ENCODE results near the gene CBS. TPM values are rescaled to one million over a fixed set of nuclear protein-coding genes. Genes with fewer than 3 reads are reported as not detected.
"Not testable (repeated sequence)": the region's sequence is repeated elsewhere in the genome, so short reads cannot be mapped to it uniquely, and the experiment has no call there.

CBS gene
- total RNA-seq, 1 donor from 2014 or later: 8.5 TPM

DNA sequence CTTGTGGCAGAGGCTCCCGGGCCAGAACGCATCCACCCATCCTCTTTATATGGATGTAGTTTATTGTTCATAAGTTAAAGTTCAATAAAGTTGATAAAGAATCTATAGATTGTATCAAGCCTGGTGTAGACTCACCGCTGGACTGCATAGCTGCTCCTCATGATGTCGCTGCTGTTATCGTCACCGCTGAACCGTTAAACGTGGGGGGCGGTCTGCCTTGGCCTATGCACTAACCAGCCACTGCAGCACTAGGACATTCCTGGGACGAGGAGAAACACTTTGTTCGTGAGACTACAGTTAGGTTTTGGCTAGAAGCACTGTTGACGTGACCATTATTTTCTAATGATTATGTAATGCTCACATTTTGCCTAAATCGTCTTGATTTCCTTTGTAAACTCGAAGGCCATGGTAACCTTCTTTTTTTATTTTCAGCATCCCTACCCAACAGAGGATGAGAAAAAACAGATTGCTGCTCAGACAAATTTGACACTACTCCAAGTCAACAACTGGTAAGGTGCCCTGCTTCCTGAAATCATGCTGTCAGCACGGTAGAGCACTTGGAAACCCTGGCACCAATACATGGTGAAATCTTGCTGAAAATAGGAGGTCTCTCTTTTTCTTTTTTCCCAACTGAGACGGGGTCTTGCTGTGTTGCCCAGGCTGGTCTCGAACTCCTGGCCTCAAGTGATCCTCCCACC is 51.0 kb downstream of the CBS start:
- DNase-seq (ENCODE audit: low spot score): no peak

DNA sequence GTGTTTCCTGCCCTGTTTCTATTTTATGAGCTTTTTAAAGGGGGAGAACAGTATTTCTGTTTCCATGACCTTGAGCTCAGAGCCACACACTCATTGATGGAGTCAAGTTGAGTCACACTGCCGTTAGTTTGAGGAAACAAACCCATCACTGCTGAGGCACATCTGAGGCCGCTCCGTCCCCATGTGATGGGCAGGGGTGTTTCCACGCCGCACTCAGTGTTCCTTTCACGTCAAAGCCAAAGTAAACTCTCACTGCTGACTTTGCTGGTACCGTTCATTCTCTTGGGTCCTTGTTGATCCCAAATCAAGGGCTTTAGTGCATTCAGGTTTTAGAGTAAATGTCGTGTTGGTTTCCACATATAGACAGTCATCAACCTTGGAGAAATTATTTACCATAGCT is 52.5 kb downstream of the CBS start:
- DNase-seq (ENCODE audit: low spot score): no peak

DNA sequence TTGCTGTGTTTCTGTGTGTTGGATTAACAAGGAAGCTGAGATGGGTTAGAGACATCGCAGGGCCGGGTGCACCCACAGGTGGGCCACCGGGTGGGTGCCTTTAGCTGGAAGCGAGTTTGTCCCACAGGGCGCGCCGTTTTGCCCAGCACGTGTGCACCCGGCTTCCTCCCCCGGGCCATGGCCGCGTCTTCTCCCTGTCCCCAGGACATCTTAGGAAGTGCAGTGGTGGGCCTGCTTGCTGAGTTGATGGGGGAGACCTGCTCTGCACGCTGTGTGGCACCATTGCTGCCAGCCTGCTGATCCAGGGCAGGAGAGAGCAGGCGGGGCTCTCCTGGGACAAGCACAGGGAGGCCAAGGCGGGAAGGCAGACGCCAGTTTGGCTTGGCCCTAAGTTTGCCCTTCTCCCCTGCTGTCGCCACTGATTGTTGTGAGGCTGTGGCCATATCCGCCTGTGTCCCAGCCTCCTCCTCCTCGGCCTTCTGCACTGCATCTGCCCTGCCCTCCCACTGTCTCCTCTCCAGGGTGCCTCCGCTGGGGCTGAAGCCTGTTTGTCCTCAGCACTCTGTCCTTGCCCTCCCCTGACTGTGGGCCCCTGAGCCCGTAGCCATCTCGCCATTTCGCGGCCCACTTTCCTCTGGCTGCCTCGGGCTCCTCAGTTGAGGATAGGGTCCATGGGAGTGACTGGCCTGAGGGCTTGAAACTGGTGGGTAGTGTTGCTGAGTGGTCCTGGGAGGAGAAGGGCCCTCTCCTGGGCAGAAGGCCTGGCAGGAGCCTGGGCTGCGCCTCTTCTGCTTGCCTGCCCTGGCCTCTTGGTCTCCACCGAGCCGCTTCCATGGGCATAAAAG is 53.7 kb downstream of the CBS start:
- no peak for DNase-seq (ENCODE audit: low spot score)

DNA sequence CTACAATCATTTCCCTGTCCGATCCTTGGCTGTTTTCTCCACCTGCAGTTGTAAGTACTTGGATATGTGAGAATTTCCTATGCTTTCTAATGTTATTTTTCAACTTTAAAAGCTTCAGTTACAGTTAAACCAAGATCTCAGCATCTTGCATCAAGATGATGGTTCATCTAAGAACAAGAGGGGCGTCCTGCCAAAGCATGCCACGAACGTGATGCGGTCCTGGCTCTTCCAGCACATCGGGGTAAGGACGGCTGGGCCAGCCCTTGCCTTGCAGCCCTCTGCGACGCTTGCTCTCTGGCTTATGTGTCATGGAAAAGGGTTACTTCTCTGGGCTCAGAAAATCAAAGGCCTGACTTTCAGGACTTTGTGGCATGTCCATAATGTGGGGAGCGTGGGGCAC is 54.4 kb downstream of the CBS start:
- no peak for DNase-seq (ENCODE audit: low spot score)

DNA sequence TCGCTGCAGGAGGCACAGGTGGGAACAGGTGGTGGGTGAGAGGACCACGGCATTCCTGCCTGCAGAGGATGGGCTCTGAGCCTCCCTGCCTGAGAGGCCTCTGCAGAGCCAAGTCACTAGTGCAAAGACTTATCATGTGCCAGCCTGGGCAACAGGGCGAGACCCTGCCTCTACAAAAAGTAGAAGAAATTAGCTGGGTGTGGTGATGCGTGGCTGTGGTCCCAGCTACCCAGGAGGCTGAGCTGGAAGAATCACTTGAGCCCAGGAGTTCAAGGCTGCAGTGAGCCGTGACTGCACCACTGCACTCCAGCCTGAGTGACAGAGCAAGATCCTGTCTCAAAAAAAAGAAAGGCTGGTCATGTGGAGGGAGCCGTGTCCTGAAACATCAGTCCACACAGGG is 54.9 kb downstream of the CBS start:
- no peak for DNase-seq (ENCODE audit: low spot score)

DNA sequence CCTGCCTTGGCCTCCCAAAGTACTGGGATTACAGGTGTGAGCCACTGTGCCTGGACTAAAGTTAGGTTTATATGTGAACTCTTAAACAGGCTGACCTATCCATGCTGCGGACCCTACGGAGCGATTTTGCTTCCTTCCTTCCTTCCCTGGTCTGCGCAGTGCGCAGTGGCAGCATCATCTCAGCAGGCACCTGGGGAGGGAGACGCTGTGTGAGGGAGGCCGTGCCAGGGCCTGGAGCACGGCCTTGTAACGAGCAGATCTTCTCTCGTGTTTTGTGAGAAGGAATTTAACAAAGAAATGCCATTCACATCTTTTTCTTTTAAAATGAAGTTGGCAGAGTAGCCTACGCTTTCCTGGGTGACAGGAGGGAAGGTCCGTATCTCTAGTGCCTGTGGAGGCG is 55.5 kb downstream of the CBS start:
- no peak for DNase-seq (ENCODE audit: low spot score)

DNA sequence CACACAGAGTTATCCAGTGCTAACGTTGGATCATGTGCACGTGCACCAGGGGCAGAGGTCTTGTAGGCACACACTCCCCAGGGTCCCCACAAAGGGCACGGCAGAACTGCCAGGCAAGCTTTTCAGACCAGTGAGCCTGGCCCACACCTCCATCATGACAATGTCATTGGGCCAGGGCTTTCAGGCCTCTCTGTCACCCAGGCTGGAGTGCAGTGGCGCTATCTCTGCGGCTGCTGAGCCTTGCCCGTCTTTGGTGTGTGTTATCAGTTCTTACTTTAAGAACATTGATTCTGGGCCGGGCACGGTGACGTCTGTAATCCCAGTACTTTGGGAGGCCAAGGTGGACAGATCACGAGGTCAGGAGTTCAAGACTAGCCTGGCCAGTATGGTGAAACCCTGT is 57.1 kb downstream of the CBS start:
- DNase-seq (ENCODE audit: low spot score): no peak

DNA sequence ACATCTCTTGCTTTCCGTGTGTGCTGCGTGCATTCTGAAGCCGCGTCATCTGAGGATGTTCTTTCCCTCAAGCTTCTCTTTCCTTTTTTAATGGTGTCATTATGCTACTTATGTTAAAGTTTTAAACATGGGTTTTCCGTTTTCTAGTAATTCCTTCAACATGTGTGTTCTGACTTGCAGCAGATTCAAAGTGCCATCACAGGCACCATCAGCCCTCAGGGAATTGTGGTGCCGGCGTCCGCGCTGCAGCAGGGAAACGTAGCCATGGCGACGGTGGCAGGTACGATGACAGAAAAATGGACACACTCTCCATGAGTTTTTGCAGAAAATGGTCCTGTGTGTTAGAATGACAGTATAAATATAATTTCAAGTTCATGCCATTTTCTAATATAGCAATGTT is 58.9 kb downstream of the CBS start:
- DNase-seq (ENCODE audit: low spot score): no peak

DNA sequence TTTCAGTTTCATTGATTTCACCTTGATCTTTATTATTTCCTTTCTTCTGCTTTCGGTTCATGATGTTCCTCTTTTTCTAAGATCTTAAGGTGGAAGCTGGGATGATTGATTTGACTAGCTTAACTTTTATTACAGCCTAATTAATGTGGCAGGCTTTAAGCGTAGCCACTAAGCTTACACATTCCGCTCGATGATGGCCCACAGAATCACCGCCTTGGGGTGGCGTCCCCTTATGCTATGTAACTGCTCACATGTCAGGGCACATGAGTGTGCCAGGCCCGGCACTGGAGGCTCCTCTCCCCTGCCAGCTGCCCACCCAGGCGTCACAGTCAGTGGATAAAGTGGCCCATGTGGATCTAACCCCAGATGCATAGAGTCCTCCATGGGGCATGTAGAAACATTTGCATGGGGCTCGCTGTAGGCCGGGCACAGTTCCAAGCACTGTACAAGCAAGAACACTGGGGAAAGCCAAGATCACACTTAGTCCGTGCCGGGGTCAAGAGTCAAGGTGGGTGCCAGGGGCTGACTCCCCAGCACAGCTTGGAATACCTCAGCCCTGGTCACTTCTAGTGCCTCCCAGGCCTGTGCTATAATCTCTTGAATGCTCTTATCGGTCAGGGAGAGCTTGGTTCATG is 59.6 kb downstream of the CBS start:
- DNase-seq (ENCODE audit: low spot score): no peak

DNA sequence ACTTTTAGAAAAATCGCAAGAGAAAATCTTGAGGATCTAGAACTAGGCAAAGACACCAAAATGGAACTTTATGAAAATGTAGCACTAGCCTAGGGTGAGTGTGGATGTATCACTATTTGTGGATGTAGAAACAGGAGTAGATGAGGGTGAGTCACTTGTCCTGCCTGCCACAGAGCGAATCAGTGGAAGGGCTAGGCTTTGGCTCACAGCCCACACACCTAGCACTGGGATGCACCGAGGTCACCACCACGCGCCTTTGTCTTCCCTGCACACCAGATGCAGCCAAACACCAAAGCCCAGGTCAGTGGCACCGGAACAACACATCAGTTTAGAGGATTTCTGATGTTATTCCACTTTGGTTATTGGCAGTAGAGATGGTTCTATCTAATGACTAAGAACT is 63.0 kb downstream of the CBS start:
- DNase-seq (ENCODE audit: low spot score): no peak

DNA sequence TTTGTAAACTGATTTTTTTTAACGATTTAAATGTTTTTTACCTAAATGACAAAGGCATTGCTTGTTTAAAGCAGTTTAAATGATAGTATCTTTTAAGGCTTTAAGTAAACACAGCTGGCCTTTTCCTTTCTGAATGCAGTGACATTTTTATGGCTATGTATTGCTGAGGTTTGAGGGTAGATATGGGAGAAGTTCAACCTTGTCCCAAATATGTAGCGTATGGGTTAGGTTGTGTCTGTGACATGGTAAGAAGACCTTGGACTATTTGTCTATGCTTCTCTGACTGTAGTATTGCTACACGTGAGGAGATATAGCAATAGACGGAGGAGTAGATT is 68.8 kb downstream of the CBS start:
- no peak for DNase-seq (ENCODE audit: low spot score)

DNA sequence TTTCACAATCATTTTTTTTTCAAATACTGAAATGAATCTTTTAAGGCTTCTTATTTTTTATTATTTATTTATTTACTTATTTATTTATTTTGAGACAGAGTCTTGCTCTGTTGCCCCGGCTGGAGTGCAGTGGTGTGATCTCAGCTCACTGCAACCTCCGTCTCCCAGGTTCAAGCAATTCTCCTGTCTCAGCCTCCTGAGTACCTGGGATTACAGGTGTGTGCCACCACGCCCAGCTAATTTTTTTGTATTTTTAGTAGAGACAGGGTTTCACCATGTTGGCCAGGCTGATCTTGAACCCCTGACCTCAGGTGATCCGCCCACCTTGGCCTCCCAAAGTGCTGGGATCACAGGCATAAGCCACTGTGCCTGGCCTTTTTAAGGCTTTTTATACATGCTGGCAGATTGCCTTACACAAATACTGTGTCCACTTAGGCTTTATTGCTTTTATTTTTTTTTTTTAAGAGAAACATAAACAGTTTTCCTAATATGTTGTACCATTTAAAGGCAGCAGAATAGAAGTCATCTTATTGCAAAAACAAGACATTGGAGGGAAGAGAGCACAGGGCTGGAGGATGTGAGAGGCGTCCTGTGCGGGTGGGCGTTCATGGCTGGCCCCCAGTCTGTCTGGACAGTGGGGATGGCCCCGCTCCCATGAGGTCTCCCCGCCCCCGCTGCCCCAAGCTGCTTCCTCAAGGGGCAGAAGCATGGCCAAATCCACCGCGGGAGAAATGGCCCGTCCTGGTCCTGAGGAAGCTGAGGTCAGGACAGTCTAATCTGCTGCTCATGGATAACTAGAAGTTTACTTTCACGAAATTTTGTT is 69.4 kb downstream of the CBS start:
- not testable (repeated sequence) for DNase-seq (ENCODE audit: low spot score)

DNA sequence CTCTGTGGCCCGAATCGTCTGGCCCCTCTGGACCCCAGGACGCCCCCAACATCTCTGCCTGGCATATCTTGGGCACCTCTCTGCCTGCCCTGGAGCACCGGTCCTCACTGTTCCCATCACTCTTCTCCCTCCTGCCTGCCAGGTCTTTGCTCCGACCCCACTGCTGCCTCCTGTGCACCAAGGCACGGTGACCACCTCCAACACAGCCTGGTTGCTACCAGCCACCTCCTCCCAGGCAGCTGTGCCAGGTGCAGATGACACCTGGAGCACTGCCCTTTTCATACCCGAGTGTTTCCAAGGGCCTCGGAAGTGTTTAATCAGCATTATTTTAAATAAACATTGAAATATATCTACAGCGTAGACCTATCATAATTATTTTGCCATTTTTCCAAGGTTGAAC is 70.0 kb downstream of the CBS start:
- no peak for DNase-seq (ENCODE audit: low spot score)

DNA sequence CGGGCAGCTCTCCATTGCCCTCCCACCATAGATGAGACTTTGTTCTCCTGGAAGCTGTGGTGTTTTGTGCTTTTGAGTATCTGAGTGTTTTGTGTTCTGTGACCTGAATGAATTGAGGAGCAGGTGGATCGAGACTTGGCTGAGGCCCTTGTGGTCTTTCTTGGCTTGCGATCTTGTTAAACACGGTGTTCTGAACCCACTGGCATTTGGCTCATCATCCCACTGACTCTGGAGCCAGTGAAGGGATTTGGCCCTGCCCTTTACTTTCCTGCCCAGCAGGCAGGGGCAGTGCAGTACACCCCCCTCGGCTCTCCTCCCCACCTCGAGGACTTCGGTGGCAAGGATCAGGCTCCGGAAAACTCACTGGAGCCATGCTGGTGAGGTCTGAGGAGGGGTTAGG is 70.7 kb downstream of the CBS start:
- no peak for DNase-seq (ENCODE audit: low spot score)

Other genes starting within 250 kb of the CBS start
- 14.8 TPM for gene WDR4, start 196.3 kb downstream of the CBS start, total RNA-seq
- 37.5 TPM for gene NDUFV3, start 182.5 kb downstream of the CBS start, total RNA-seq
- gene ERVH48-1, start 150.2 kb downstream of the CBS start, total RNA-seq: not detected
- 21.7 TPM for gene PKNOX1, start 101.3 kb downstream of the CBS start, total RNA-seq
- 18.0 TPM for gene U2AF1, start 31.7 kb upstream of the CBS start, total RNA-seq
- not detected for gene CRYAA, start 93.2 kb upstream of the CBS start, total RNA-seq

Data from mucosa of gallbladder (tissue), 1 donor.